AG04450 (cell line): ENCODE results near the gene GFAP. TPM values are rescaled to one million over a fixed set of nuclear protein-coding genes. Genes with fewer than 3 reads are reported as not detected.

Experiments used
- CTCF ChIA-PET: fragments of 300-600, 350-600 bp; formaldehyde crosslinking; extraction: SDS; loops from one replicate; lab custom pipeline; 2022; ENCODE audit warnings: antibody characterized with exemption, inconsistent platforms; lab: Charles Lee
- POLR2A ChIA-PET: fragments of 350-600 bp; formaldehyde crosslinking; extraction: SDS; loops from one replicate; lab custom pipeline; 2021; ENCODE audit warnings: antibody characterized with exemption, inconsistent platforms; lab: Yijun Ruan, JAX
- DNase-seq: peaks from one replicate; pipeline ENCODE4 v3.0.0-alpha.2; 2011; ENCODE audit warnings: low read depth, low spot score
- H3K27ac ChIP-seq: one replicate; pipeline ENCODE4 v1.5.1; 2012; ENCODE audit warnings: low read depth, low read length, control low read depth
- H3K27me3 ChIP-seq: one replicate; pipeline ENCODE4 v1.6.0; 2012; ENCODE audit warnings: low read length; ENCODE audit not compliant: control insufficient read depth, insufficient read depth
- H3K4me3 ChIP-seq: 2 replicates; pipeline ENCODE4 v1.5.1; 2011; ENCODE audit warnings: mild to moderate bottlenecking, low read depth, low read length, control low read depth
- H3K9me3 ChIP-seq: 2 replicates; pipeline ENCODE4 v1.5.1; 2012; ENCODE audit warnings: low read length; ENCODE audit not compliant: control insufficient read depth, insufficient read depth
- CTCF ChIP-seq: IDR thresholded peaks from 2 replicates; pipeline ENCODE4 v1.5.1; 2011; ENCODE audit warnings: low read depth, low read length, control low read depth, inconsistent platforms
- polyA plus RNA-seq: library from polyadenylated mRNA; depleted of rRNA; stranded (reverse); fragments of >200 nt; gene quantifications from 2 replicates; pipeline ENCODE4 v1.2.3, GENCODE V29; 2011

GFAP gene
- polyA plus RNA-seq, 1 experiment = 0.40 TPM

- CTCF ChIA-PET = interaction anchor here (1.0 to 10.1 kb wide), 5 partner anchors 10 to 152 kb away, joined by 3 to 136 read pairs (median 62); no protein-coding TSS in a partner anchor
- no peak overlapping the region for H3K27ac ChIP-seq
- no peaks in the 10 kb centered on the region for H3K9me3 ChIP-seq
- TF ChIP-seq CTCF = no peak
- no peaks in the 10 kb centered on the region for H3K27me3 ChIP-seq
- H3K4me3 ChIP-seq = no peak overlapping the region
- POLR2A ChIA-PET = interaction anchor here (0.7 kb wide), 1 partner anchor 74 kb away, joined by 11 read pairs; no protein-coding TSS in a partner anchor
- DNase-seq = no peak
Observed at GRCh38 chr17:44867841-44868240, 47.5 kb downstream of the GFAP start.

GRCh38 chr17:44865931-44866330, 49.4 kb downstream of the GFAP start:
- no peaks in the 10 kb centered on the region for H3K27me3 ChIP-seq
- no peak overlapping the region for H3K4me3 ChIP-seq
- CTCF ChIA-PET = interaction anchor here (0.5 to 10.1 kb wide), 15 partner anchors 8 to 284 kb away, joined by 3 to 136 read pairs (median 8); partner anchors contain the start of gene EFTUD2
- DNase-seq = no peak
- TF ChIP-seq CTCF = no peak
- H3K9me3 ChIP-seq = no peaks in the 10 kb centered on the region
- H3K27ac ChIP-seq = no peak overlapping the region
- POLR2A ChIA-PET = no interaction called here

- H3K4me3 ChIP-seq = no peak overlapping the region
- POLR2A ChIA-PET = no interaction called here
- peak; percentile 58 for DNase-seq
- no peak overlapping the region for H3K27ac ChIP-seq
- no peaks in the 10 kb centered on the region for H3K9me3 ChIP-seq
- peak; percentile 88 for TF ChIP-seq CTCF
- no peaks in the 10 kb centered on the region for H3K27me3 ChIP-seq
- CTCF ChIA-PET = interaction anchor here (0.6 to 10.1 kb wide), 26 partner anchors 9 to 332 kb away, joined by 3 to 136 read pairs (median 6); partner anchors contain the start of gene EFTUD2
Observed at GRCh38 chr17:44865231-44865660, 50.1 kb downstream of the GFAP start.

- no peak for DNase-seq
- Histone ChIP-seq H3K27me3 (no peaks in the 10 kb centered on the region), H3K4me3 (no peak overlapping the region), H3K27ac (no peak overlapping the region), H3K9me3 (no peaks in the 10 kb centered on the region)
- ChIA-PET CTCF (interaction anchor here (0.7 to 10.1 kb wide), 25 partner anchors 8 to 331 kb away, joined by 3 to 136 read pairs (median 6); partner anchors contain the start of gene EFTUD2), POLR2A (no interaction called here)
- no peak for TF ChIP-seq CTCF
Observed at GRCh38 chr17:44864831-44865230, 50.5 kb downstream of the GFAP start.
